Esophagus squamous epithelium (tissue), 5 donors: ENCODE data around the gene TMEM131L. TPM values are rescaled to one million over a fixed set of nuclear protein-coding genes. Genes with fewer than 3 reads are reported as not detected.
"Not testable (repeated sequence)": the region's sequence is repeated elsewhere in the genome, so short reads cannot be mapped to it uniquely, and the experiment has no call there.

Experiments used
- DNase-seq: peaks from one replicate; lab custom pipeline; 2025; lab: John Stamatoyannopoulos, UW
- H3K27ac ChIP-seq, 4 donors: fragments of 200-600 bp; sonication (generic); one replicate each; pipeline ENCODE4 v1.5.1; 2016 to 2019; ENCODE audit warnings: mild to moderate bottlenecking in 1 of 4
- H3K27me3 ChIP-seq, 4 donors: fragments of 200-600 bp; sonication (generic); 1 replicate in 3 of 4; 2 replicates in 1 of 4; pipeline versions ENCODE4 v1.5.1 to v1.6.0; 2017 to 2021; ENCODE audit warnings: antibody characterized with exemption in 1 of 4
- H3K36me3 ChIP-seq, 3 donors: fragments of 200-600 bp; sonication (generic); one replicate each; pipeline ENCODE4 v1.5.1; 2016 to 2019
- H3K4me1 ChIP-seq, 3 donors: fragments of 200-600 bp; sonication (generic); one replicate each; pipeline ENCODE4 v1.5.1; 2017 to 2019
- H3K4me3 ChIP-seq, 4 donors: fragments of 200-600 bp; sonication (generic); 1 replicate in 3 of 4; 2 replicates in 1 of 4; pipeline ENCODE4 v1.5.1; 2016 to 2019; ENCODE audit warnings: mild to moderate bottlenecking in 2 of 4, moderate library complexity in 1 of 4
- H3K9me3 ChIP-seq, 3 donors: fragments of 200-600 bp; sonication (generic); one replicate each; pipeline ENCODE4 v1.5.1; 2016 to 2019
- POLR2A ChIP-seq, 4 donors: fragments of 450-650 bp; IDR thresholded peaks; one replicate each; pipeline ENCODE4 v1.6.1; 2017; ENCODE audit warnings: antibody characterized with exemption in 4 of 4, mild to moderate bottlenecking in 4 of 4, moderate library complexity in 3 of 4
- WGBS, 2 donors: methylation state at CpG; one replicate each; pipeline ENCODE4 v1.1.5; 2018; 5-methylcytosine and 5-hydroxymethylcytosine counted together
- intact Hi-C: fragments of 100-400 bp; cut with DNase I; formaldehyde crosslinking; loops from one replicate; pipeline ENCODE4 v1.15.0; 2022
- total RNA-seq, 4 donors: library from RNA; depleted of rRNA; stranded (reverse); fragments of >200 nt; gene quantifications; one replicate each; pipeline ENCODE4 v1.1.0, GENCODE V29; 2016
- TF ChIP-seq, protein P1 (sequence below), 6 experiments: fragments of 450-650 bp in 4 of 6; fragments of 200-600 bp in 2 of 6; sonication (generic) in 2 of 6; IDR thresholded peaks; one replicate each; pipeline ENCODE4 v1.5.1; 2016 to 2019; ENCODE audit warnings: antibody characterized with exemption in 6 of 6, mild to moderate bottlenecking in 4 of 6, moderate library complexity in 4 of 6
- donor health status: DM: yes; HTN: yes; CAD: no.

The TMEM131L gene, protein sequence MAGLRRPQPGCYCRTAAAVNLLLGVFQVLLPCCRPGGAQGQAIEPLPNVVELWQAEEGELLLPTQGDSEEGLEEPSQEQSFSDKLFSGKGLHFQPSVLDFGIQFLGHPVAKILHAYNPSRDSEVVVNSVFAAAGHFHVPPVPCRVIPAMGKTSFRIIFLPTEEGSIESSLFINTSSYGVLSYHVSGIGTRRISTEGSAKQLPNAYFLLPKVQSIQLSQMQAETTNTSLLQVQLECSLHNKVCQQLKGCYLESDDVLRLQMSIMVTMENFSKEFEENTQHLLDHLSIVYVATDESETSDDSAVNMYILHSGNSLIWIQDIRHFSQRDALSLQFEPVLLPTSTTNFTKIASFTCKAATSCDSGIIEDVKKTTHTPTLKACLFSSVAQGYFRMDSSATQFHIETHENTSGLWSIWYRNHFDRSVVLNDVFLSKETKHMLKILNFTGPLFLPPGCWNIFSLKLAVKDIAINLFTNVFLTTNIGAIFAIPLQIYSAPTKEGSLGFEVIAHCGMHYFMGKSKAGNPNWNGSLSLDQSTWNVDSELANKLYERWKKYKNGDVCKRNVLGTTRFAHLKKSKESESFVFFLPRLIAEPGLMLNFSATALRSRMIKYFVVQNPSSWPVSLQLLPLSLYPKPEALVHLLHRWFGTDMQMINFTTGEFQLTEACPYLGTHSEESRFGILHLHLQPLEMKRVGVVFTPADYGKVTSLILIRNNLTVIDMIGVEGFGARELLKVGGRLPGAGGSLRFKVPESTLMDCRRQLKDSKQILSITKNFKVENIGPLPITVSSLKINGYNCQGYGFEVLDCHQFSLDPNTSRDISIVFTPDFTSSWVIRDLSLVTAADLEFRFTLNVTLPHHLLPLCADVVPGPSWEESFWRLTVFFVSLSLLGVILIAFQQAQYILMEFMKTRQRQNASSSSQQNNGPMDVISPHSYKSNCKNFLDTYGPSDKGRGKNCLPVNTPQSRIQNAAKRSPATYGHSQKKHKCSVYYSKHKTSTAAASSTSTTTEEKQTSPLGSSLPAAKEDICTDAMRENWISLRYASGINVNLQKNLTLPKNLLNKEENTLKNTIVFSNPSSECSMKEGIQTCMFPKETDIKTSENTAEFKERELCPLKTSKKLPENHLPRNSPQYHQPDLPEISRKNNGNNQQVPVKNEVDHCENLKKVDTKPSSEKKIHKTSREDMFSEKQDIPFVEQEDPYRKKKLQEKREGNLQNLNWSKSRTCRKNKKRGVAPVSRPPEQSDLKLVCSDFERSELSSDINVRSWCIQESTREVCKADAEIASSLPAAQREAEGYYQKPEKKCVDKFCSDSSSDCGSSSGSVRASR (N-terminal part only)
- total RNA-seq = 10 to 100 TPM in 3 of 4 donors, 1 to 10 TPM in 1; 9.2 to 14.7 (median 12.4) TPM

DNA sequence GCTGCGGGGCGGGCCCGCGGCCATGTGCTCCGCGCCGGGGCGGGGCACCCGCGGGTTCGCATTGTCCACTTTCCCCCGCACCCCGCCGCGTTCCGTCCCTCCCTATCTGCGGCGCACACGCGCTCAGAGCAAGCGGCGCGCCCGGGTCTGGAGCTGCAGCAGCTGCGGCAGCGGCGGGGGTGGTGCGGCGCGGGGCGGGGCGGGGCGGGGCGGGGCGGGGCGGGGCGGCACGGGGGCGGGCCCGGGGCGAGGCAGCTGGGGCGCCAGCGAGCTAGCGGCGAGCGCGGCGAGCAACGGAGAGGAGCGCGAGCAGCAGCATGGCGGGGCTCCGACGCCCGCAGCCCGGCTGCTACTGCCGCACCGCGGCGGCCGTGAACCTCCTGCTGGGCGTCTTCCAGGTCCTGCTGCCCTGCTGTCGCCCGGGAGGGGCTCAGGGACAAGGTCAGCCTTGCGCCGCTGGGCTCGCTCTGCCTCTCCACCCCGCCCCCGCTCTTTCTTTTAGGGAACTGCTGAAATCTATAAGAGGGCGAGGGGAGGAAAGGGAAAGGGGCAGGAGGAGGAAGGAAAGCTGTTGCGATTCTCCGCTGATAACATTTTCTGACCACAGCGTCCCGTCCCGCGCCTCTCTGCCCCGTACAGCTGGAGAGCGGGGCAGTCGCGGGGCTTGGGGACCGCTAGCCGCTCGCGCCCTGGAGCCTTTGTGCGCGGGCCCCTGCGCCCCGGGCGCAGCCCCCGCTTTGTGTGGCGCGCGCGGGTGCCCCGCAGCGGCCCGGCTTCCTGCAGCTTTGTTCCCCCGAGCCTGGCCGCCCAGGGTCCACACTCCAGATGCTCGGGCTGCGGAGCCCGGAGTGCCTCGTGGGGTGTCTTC, at the start of gene TMEM131L:
Gene TMEM131L, plus strand, starts transcription at position 280 of the 868 bp plus-strand sequence. Its CDS starts 38 bp downstream, at position 318.
- peaks cover 25 to 69% (median 30%) of the 10 kb centered on the region in 3 donors for H3K4me1 ChIP-seq
- peak in 1 of 4 donors; percentile 78 for TF ChIP-seq POLR2A (IDR thresholded peaks at IDR 0.05)
- TF ChIP-seq, protein P1, sequence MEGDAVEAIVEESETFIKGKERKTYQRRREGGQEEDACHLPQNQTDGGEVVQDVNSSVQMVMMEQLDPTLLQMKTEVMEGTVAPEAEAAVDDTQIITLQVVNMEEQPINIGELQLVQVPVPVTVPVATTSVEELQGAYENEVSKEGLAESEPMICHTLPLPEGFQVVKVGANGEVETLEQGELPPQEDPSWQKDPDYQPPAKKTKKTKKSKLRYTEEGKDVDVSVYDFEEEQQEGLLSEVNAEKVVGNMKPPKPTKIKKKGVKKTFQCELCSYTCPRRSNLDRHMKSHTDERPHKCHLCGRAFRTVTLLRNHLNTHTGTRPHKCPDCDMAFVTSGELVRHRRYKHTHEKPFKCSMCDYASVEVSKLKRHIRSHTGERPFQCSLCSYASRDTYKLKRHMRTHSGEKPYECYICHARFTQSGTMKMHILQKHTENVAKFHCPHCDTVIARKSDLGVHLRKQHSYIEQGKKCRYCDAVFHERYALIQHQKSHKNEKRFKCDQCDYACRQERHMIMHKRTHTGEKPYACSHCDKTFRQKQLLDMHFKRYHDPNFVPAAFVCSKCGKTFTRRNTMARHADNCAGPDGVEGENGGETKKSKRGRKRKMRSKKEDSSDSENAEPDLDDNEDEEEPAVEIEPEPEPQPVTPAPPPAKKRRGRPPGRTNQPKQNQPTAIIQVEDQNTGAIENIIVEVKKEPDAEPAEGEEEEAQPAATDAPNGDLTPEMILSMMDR (IDR thresholded peaks at IDR 0.05) = peak in 4 of 6 experiments; percentile 4 to 25 (median 14)
- intact Hi-C loops = loop anchor here (10.0 kb wide), 1 partner anchor 108 kb away; no protein-coding TSS in a partner anchor
- H3K27me3 ChIP-seq = no peaks in the 10 kb centered on the region
- DNase-seq = peak; percentile 31
- WGBS, 2 donors = 0% methylated on average over 21 to 23 of the region's 103 CpGs
- H3K4me3 ChIP-seq = peak within 1 kb of the TSS; percentile 73 to 96 (median 82)
- H3K36me3 ChIP-seq = no peaks in the 10 kb centered on the region
- H3K27ac ChIP-seq = peak within 1 kb of the TSS; percentile 84 to 92 (median 89)
- H3K9me3 ChIP-seq = no peaks in the 10 kb centered on the region

DNA sequence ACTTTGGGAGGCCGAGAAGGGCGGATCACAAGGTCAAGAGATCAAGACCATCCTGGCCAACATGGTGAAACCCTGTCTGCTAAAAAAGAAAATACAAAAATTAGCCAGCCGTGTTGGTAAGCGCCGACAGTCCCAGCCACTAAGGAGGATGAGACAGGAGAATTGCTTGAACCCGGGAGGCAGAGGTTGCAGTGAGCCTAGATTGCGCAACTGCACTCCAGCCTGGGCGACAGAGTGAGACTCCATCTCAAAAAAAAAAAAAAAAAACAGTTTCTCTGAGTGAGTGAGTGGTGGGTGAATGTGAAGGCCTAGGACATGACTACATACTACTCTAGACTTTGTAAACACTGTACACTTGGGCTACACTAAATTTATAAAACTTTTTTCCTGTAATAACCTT, 49.7 kb upstream of the TMEM131L start:
- intact Hi-C loops = not testable (repeated sequence)

DNA sequence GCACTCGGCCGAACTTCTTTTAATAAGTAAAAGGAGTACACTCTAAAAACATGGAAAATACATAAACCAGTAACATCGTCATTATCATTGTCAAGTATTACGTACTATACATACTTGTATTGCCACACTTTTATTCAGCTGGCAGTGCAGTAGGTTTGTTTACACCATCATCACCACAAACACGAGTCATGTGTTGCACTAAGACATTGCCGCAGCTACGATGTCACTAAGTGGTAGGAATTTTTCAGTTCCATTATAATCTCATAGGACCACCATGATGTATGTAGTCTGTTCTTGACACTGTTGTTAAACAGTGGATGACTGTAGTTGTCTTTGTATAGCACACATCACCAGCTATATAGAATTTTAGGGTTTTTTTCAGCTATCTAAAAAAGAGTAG, 48.0 kb upstream of the TMEM131L start:
- Histone ChIP-seq H3K27ac (no peak overlapping the region), H3K4me3 (no peak overlapping the region), H3K4me1 (no peaks in the 10 kb centered on the region), H3K36me3 (no peaks in the 10 kb centered on the region), H3K9me3 (no peaks in the 10 kb centered on the region), H3K27me3 (no peaks in the 10 kb centered on the region)
- 88 to 89% methylated on average over 7 of the region's 7 CpGs for WGBS, 2 donors
- DNase-seq = no peak
- TF ChIP-seq, protein P1 (IDR thresholded peaks at IDR 0.05) = no peak
- TF ChIP-seq POLR2A (IDR thresholded peaks at IDR 0.05) = no peak
- intact Hi-C loops = no loop called here

More for the DNA sequence above, 49.7 kb upstream of the TMEM131L start:
- H3K9me3 ChIP-seq, H3K27ac ChIP-seq, H3K27me3 ChIP-seq, H3K4me1 ChIP-seq, DNase-seq, H3K4me3 ChIP-seq, H3K36me3 ChIP-seq: not testable (repeated sequence)
- WGBS, 2 donors = 69 to 89% methylated on average over 6 to 8 of the region's 8 CpGs

DNA sequence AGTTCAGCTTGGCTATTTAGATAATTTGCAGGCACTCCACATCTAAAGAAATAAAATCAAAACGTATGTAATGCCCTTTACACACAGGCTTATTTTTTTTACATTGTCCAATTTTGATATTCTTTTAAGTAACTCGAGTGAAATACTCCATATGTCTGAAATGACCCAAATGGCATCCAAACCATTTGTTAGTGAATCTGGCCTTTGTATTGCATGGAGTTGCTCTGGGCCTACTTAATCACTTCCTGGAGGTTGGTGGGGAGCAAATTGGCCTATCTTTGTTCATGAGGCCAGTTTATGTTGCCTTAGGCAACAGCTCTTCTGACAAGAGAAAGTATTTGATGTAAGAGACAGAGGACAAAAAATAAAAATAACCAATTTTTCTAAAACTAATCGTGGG, 47.6 kb upstream of the TMEM131L start:
- DNase-seq = no peak
- WGBS, 2 donors = 51 to 67% methylated on average over 3 of the region's 3 CpGs
- intact Hi-C loops = no loop called here
- H3K27me3 ChIP-seq = no peaks in the 10 kb centered on the region
- no peak overlapping the region for H3K4me3 ChIP-seq
- TF ChIP-seq, protein P1 (IDR thresholded peaks at IDR 0.05) = no peak
- no peak for TF ChIP-seq POLR2A (IDR thresholded peaks at IDR 0.05)
- H3K27ac ChIP-seq = no peak overlapping the region
- H3K36me3 ChIP-seq = no peaks in the 10 kb centered on the region
- H3K9me3 ChIP-seq = no peaks in the 10 kb centered on the region
- H3K4me1 ChIP-seq = no peaks in the 10 kb centered on the region
